Subcutaneous adipose tissue (tissue), 4 donors: ENCODE data around the gene PRKG1. TPM values are rescaled to one million over a fixed set of nuclear protein-coding genes. Genes with fewer than 3 reads are reported as not detected.

Source experiments
- CTCF ChIP-seq: fragments of 450-650 bp; IDR thresholded peaks from one replicate; pipeline ENCODE4 v1.5.1; 2016; ENCODE audit warnings: low read depth, mild to moderate bottlenecking, control low read depth, antibody characterized with exemption, moderate library complexity
- total RNA-seq, 4 donors: library from RNA; depleted of rRNA; stranded (reverse); fragments of >200 nt; gene quantifications; one replicate each; pipeline ENCODE4 v1.1.0, GENCODE V29; 2016

PRKG1 gene
- total RNA-seq, 4 donors from 2014 or later, result 7.6 to 17.2 (median 10.7) TPM

DNA sequence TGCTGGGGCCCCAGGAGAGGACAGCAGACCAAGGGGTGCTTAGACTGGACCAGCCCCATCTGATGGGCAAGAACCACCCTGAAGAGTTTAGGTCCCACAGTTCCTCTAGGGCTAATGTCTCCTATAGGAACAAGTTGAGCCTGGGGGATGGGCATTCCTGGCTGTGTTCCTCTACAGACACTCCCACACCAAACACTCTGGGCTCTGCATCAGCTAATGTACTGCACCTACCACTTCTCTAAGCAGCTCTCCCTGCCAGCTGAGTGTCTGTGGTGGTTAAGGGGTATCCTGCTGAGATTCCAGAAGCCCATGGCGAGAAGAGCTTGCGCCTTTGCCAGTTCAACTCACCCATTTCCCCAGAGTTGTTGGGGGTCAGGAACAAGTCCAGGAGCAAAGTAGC lies 909.2 kb downstream of the PRKG1 start:
- no peak for TF ChIP-seq CTCF

- TF ChIP-seq CTCF, result no peak
These were observed 911.0 kb downstream of the PRKG1 start for GRCh38 chr10:51985336-51985735.

- TF ChIP-seq CTCF, result no peak
These were observed 912.2 kb downstream of the PRKG1 start for GRCh38 chr10:51986516-51986915.

GRCh38 chr10:51993475-51993874 lies 919.2 kb downstream of the PRKG1 start:
- no peak for TF ChIP-seq CTCF

DNA sequence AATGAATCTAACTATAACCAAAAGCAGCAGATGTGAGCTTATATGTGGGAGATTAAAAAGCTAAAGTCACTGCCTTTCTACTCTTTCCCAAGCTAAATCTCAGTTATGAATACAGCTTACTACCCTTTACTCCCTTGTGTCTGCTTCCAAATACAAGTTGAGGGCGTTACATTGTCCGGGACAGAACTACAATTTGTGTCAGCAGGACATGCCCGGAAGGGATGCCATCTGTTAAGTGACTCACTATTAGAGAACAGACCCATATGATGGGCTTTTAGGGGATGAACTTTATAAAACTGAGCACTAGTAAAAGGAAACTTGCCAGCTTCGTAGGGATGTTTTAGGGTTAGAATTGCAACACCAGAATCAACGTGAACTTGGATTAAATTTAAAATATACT lies 924.8 kb downstream of the PRKG1 start:
- TF ChIP-seq CTCF, result no peak

DNA sequence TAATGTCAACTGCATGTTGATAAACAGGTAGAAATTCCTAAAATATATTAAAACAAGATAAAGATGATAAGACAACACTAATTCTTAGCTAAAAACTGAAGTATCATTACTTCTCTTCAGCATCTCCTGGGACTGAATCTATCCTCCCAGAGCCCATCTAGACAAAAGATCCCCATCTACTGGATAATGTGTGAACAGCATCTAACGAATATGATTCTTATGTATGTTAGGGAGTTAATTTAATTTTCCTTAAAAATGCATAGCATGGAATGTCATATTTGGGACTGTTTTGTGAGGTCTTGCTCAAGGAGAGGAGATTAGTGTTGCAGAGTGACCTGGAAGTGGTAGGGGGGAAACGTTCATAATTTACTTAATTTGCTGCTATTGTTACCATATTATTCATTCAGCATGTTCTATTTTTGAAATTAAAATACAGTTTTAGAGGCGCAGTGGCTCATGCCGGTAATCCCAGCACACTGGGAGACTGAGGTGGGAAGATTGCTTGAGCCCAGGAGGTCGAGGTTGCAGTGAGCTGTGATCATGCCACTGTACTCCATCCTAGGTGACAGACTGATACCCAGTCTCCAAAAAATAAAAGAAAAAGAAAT lies 930.2 kb downstream of the PRKG1 start:
- no peak for TF ChIP-seq CTCF

DNA sequence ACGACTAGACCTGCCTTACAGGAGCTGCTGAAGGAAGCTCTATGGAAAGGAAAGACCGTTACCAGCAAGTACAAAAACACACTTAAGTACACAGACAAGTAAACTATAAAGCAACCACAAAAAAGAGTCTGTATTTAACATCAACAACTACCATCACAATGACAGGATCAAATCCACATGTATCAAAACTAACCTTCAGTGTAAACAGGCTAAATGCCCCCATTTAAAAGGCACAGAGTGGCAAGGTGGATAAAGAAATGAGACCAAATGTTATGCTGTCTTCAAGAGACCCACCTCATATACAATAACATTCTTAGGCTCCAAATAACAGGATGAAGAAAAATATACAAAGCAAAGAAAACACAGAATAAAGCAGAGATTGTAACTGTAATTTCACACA lies 932.8 kb downstream of the PRKG1 start:
- no peak for TF ChIP-seq CTCF
